Adipose tissue (tissue), 3 donors: ENCODE results near the gene GGT1. TPM values are rescaled to one million over a fixed set of nuclear protein-coding genes. Genes with fewer than 3 reads are reported as not detected.
"Not testable (repeated sequence)": the region's sequence is repeated elsewhere in the genome, so short reads cannot be mapped to it uniquely, and the experiment has no call there.

ENCODE experiments used
- H3K27ac ChIP-seq: one replicate; pipeline ENCODE4 v1.5.1; 2013; ENCODE audit warnings: low read depth, low read length
- WGBS, 3 donors: extraction: QIAGEN DNeasy Blood & Tissue Kit; methylation state at CpG; one replicate each; pipeline ENCODE4 v1.1.7; 2013; 5-methylcytosine and 5-hydroxymethylcytosine counted together
- polyA plus RNA-seq, 3 donors: library from polyadenylated mRNA; stranded (reverse); fragments of 200-250 nt; gene quantifications; one replicate each; pipeline ENCODE4 v1.2.3, GENCODE V29; 2013
- donor health status: healthy with polysubstance abuse.
- donor health status: Bipolar disorder and iron deficiency.
- donor health status: healthy.

GGT1 gene
- polyA plus RNA-seq, 3 donors = 3.8 to 37.1 (median 5.4) TPM

- H3K27ac ChIP-seq = no peak overlapping the region
- 34 to 78% (median 72%) methylated on average over 16 of the region's 16 CpGs for WGBS, 3 donors
These were observed 9.0 kb upstream of the GGT1 start for GRCh38 chr22:24593836-24594568.

- WGBS, 3 donors = 34 to 82% (median 81%) methylated on average over 7 of the region's 7 CpGs
- H3K27ac ChIP-seq = no peak overlapping the region
These were observed 8.3 kb upstream of the GGT1 start for GRCh38 chr22:24594569-24595120.

GRCh38 chr22:24595228-24595627 is 7.8 kb upstream of the GGT1 start:
- 94 to 96% (median 96%) methylated on average over 6 of the region's 6 CpGs for WGBS, 3 donors
- no peak overlapping the region for H3K27ac ChIP-seq

- 84 to 93% (median 88%) methylated on average over 4 of the region's 4 CpGs for WGBS, 3 donors
- no peak overlapping the region for H3K27ac ChIP-seq
These were observed 7.1 kb upstream of the GGT1 start for GRCh38 chr22:24595863-24596262.

GRCh38 chr22:24597076-24597475 is 5.9 kb upstream of the GGT1 start:
- H3K27ac ChIP-seq = not testable (repeated sequence)
- WGBS, 3 donors = 88 to 94% (median 92%) methylated on average over 9 of the region's 9 CpGs

GRCh38 chr22:24599514-24599913 is 3.5 kb upstream of the GGT1 start:
- WGBS, 3 donors = 82 to 89% (median 86%) methylated on average over 8 of the region's 8 CpGs
- no peak overlapping the region for H3K27ac ChIP-seq

- H3K27ac ChIP-seq = not testable (repeated sequence)
- WGBS, 3 donors = 85 to 94% (median 89%) methylated on average over 3 of the region's 3 CpGs
These were observed 2.9 kb upstream of the GGT1 start for GRCh38 chr22:24599958-24600715.

GRCh38 chr22:24601217-24602104 is 1.5 kb upstream of the GGT1 start:
- WGBS, 3 donors = 39 to 68% (median 66%) methylated on average over 12 of the region's 12 CpGs
- H3K27ac ChIP-seq = no peak overlapping the region

- 66 to 91% (median 89%) methylated on average over 10 to 11 of the region's 11 CpGs for WGBS, 3 donors
- not testable (repeated sequence) for H3K27ac ChIP-seq
These were observed 766 bp upstream of the GGT1 start for GRCh38 chr22:24602105-24602749.

- WGBS, 3 donors = 14 to 21% (median 21%) methylated on average over 17 to 18 of the region's 18 CpGs
- not testable (repeated sequence) for H3K27ac ChIP-seq
These were observed 1.0 kb downstream of the GGT1 start for GRCh38 chr22:24603770-24604629.

- H3K27ac ChIP-seq = not testable (repeated sequence)
- 65 to 78% (median 67%) methylated on average over 2 of the region's 2 CpGs for WGBS, 3 donors
These were observed 3.3 kb downstream of the GGT1 start for GRCh38 chr22:24606340-24606739.

GRCh38 chr22:24607429-24607983 is 4.5 kb downstream of the GGT1 start:
- H3K27ac ChIP-seq = not testable (repeated sequence)
- 52 to 73% (median 58%) methylated on average over 18 of the region's 18 CpGs for WGBS, 3 donors

- WGBS, 3 donors = 84 to 89% (median 85%) methylated on average over 5 to 6 of the region's 6 CpGs
- H3K27ac ChIP-seq = not testable (repeated sequence)
These were observed 5.3 kb downstream of the GGT1 start for GRCh38 chr22:24608327-24608726.

GRCh38 chr22:24609888-24610287 is 6.9 kb downstream of the GGT1 start:
- 89 to 100% (median 95%) methylated on average over 2 of the region's 3 CpGs for WGBS, 3 donors
- not testable (repeated sequence) for H3K27ac ChIP-seq

- WGBS, 3 donors = 81 to 92% (median 87%) methylated on average over 9 to 15 of the region's 15 CpGs
These were observed 11.8 kb downstream of the GGT1 start for GRCh38 chr22:24614794-24615193.

GRCh38 chr22:24621244-24621643 is 18.3 kb downstream of the GGT1 start:
- WGBS, 3 donors = 63 to 75% (median 73%) methylated on average over 4 of the region's 5 CpGs
- H3K27ac ChIP-seq = not testable (repeated sequence)

More at GRCh38 chr22:24614794-24615193, 11.8 kb downstream of the GGT1 start:
- not testable (repeated sequence) for H3K27ac ChIP-seq

GRCh38 chr22:24622596-24622995 is 19.6 kb downstream of the GGT1 start:
- not testable (repeated sequence) for H3K27ac ChIP-seq
- whole genome bisulfite sequencing, 3 donors = 52 to 95% (median 63%) methylated on average over 2 of the region's 2 CpGs
